K562 (cell line): Measurements from ENCODE around the gene SLC9A3. TPM values are rescaled to one million over a fixed set of nuclear protein-coding genes. Genes with fewer than 3 reads are reported as not detected.

Source experiments
- ATAC-seq: fragments of 200-7000 bp; cut with Tn5 transposase; 3 replicates; pipeline ENCODE4 v1.9.1; 2020; ENCODE audit warnings: moderate library complexity
- BruUV-seq: library from RNA; stranded (reverse); fragments of 400-500 nt; replicated peaks from 2 replicates; lab custom pipeline; 2021; lab: Mats Ljungman, UMichigan
- CTCF ChIA-PET: fragments of 300-600 bp; formaldehyde crosslinking; extraction: SDS; loops from one replicate; lab custom pipeline; 2021; ENCODE audit warnings: low intra/inter-chr PET ratio; lab: Yijun Ruan, JAX
- POLR2A ChIA-PET: fragments of 300-600, 350-650 bp; sonication (Branson Sonifier 250); formaldehyde crosslinking; extraction: SDS; loops from one replicate; lab custom pipeline; 2021; ENCODE audit warnings: antibody characterized with exemption, inconsistent platforms; lab: Yijun Ruan, JAX
- DNase-seq, 4 experiments: peaks; one replicate each; pipeline versions ENCODE4 v3.0.0 to v3.0.0-alpha.2; 2011 to 2018; ENCODE audit warnings: low spot score in 3 of 4, mixed read lengths in 3 of 4; ENCODE audit errors: extremely low read depth in 1 of 4
- FAIRE-seq: peaks from 2 replicates; lab custom pipeline; 2011; peaks lifted over from hg19 to GRCh38; lab: Jason Lieb, UNC
- H2AFZ ChIP-seq: 2 replicates; pipeline ENCODE4 v1.6.0; 2011; ENCODE audit warnings: low read depth, low read length, control low read depth, inconsistent platforms
- H3K27ac ChIP-seq: fragments of 200-600 bp; 3 replicates; pipeline ENCODE4 v1.8.0; 2011; ENCODE audit warnings: low read depth, mild to moderate bottlenecking, control low read depth, inconsistent platforms, low read length, moderate library complexity, mixed read lengths; ENCODE audit errors: extremely low read depth
- H3K27me3 ChIP-seq, 2 experiments: fragments of 300-600 bp in 1 of 2; 2 replicates in 1 of 2; 3 replicates in 1 of 2; pipeline versions ENCODE4 v1.6.0 to v1.8.0; 2011; ENCODE audit warnings: inconsistent platforms in 2 of 2, low read length in 2 of 2, mild to moderate bottlenecking in 1 of 2, mixed read lengths in 1 of 2, moderate library complexity in 1 of 2; ENCODE audit not compliant: control insufficient read depth in 2 of 2, insufficient read depth in 2 of 2
- H3K36me3 ChIP-seq: fragments of 300-600 bp; 3 replicates; pipeline ENCODE4 v1.8.0; 2011; ENCODE audit warnings: mild to moderate bottlenecking, low read length, inconsistent platforms; ENCODE audit not compliant: control insufficient read depth, insufficient read depth
- H3K4me1 ChIP-seq, 2 experiments: fragments of 200-600 bp in 1 of 2; replicated peaks in 1 of 2; 2 replicates in 1 of 2; 3 replicates in 1 of 2; pipeline versions ENCODE4 v1.5.1 to v1.8.0; 2011; ENCODE audit warnings: inconsistent platforms in 2 of 2, low read length in 2 of 2, mild to moderate bottlenecking in 1 of 2, mixed read lengths in 1 of 2, moderate library complexity in 1 of 2; ENCODE audit not compliant: control insufficient read depth in 2 of 2, insufficient read depth in 2 of 2
- H3K4me2 ChIP-seq: 2 replicates; pipeline ENCODE4 v1.6.1; 2011; ENCODE audit warnings: low read length, control low read depth, inconsistent platforms, mixed read lengths; ENCODE audit not compliant: insufficient read depth
- H3K4me3 ChIP-seq: fragments of 200-600 bp; sonication (generic), shearing (Covaris generic); 2 replicates; pipeline ENCODE4 v1.5.1; 2016; ENCODE audit warnings: control low read depth, inconsistent platforms
- H3K79me2 ChIP-seq: fragments of 200-600 bp; 3 replicates; pipeline ENCODE4 v1.8.0; 2011; ENCODE audit warnings: low read length, inconsistent platforms; ENCODE audit not compliant: control insufficient read depth, insufficient read depth
- H3K9ac ChIP-seq, 2 experiments: 2 replicates each; pipeline versions ENCODE4 v1.6.0 to v1.6.1; 2011; ENCODE audit warnings: low read depth in 2 of 2, low read length in 2 of 2, control low read depth in 1 of 2, inconsistent platforms in 1 of 2, mild to moderate bottlenecking in 1 of 2, mixed read lengths in 1 of 2; ENCODE audit not compliant: insufficient read depth in 1 of 2
- H3K9me1 ChIP-seq: one replicate; pipeline ENCODE4 v1.6.0; 2011; ENCODE audit warnings: inconsistent platforms, mild to moderate bottlenecking, low read length, moderate library complexity; ENCODE audit not compliant: control insufficient read depth, insufficient read depth
- H3K9me3 ChIP-seq: replicated peaks from 2 replicates; pipeline ENCODE4 v1.5.1; 2011; ENCODE audit warnings: low read depth, low read length, inconsistent platforms; ENCODE audit not compliant: control insufficient read depth, insufficient read depth
- H4K20me1 ChIP-seq: replicated peaks from 2 replicates; pipeline ENCODE4 v1.6.1; 2011; ENCODE audit warnings: low read length, inconsistent platforms, mixed read lengths; ENCODE audit not compliant: control insufficient read depth, insufficient read depth
- BHLHE40 ChIP-seq: IDR thresholded peaks from 2 replicates; pipeline ENCODE4 v1.6.1; 2011; ENCODE audit warnings: low read length, improper control_type of control experiment
- EGR1 ChIP-seq: fragments of 450-650 bp; conservative IDR thresholded peaks from 2 replicates; pipeline ENCODE4 v1.6.1; 2017; ENCODE audit warnings: mild to moderate bottlenecking
- MYNN ChIP-seq, 2 experiments: sonication (generic); formaldehyde crosslinking in 1 of 2; IDR thresholded peaks; 2 replicates each; pipeline versions ENCODE4 v1.5.0 to v1.6.1; 2016 to 2020; ENCODE audit warnings: antibody characterized with exemption in 1 of 2, missing genetic modification reagents in 1 of 2
- NCOR1 ChIP-seq: fragments of 450-650 bp; IDR thresholded peaks from 2 replicates; pipeline ENCODE4 v1.6.1; 2016; ENCODE audit warnings: mild to moderate bottlenecking, moderate library complexity
- PHB ChIP-seq: fragments of 250-450 bp; sonication (Bioruptor Pico); IDR thresholded peaks from 2 replicates; pipeline ENCODE4 v1.5.0; 2021
- POLR2G ChIP-seq: fragments of 200-400 bp; formaldehyde crosslinking; IDR thresholded peaks from 2 replicates; pipeline ENCODE4 v1.6.1; 2017; ENCODE audit warnings: low read depth, mild to moderate bottlenecking, antibody characterized with exemption, low read length, moderate library complexity
- SNRNP70 ChIP-seq: fragments of 200-400 bp; formaldehyde crosslinking; optimal IDR thresholded peaks from 2 replicates; pipeline ENCODE3; 2017; ENCODE audit warnings: low read depth, low read length
- ZNF174 ChIP-seq: fragments of 250-450 bp; sonication (Bioruptor Pico); IDR thresholded peaks from 2 replicates; pipeline ENCODE4 v1.4.0; 2020; ENCODE audit warnings: mild to moderate bottlenecking
- ZNF584 ChIP-seq: fragments of 200-800 bp; sonication (Bioruptor generic); IDR thresholded peaks from 2 replicates; pipeline ENCODE4 v1.6.1; 2016; ENCODE audit warnings: low read depth, mild to moderate bottlenecking, missing genetic modification characterization, missing compliant biosample characterization
- WGBS: fragments of 100-300 bp; shearing (Covaris generic); methylation state at CpG from one replicate; pipeline ENCODE4 v1.1.6; 2016; ENCODE audit warnings: low coverage, mixed read lengths; ENCODE audit not compliant: insufficient coverage; ENCODE audit errors: missing lambda C conversion rate; 5-methylcytosine and 5-hydroxymethylcytosine counted together
- in situ Hi-C: fragments of 300-500 bp; cut with MboI; formaldehyde crosslinking; loops from 4 replicates; pipeline ENCODE4 v1.15.0; 2018; ENCODE audit warnings: inconsistent platforms, mixed read lengths
- intact Hi-C: fragments of 100-400 bp; cut with micrococcal nuclease; formaldehyde crosslinking; loops from 2 replicates; pipeline ENCODE4 v1.14.2; 2022
- polyA plus RNA-seq, 8 experiments: library from polyadenylated mRNA; depleted of rRNA in 4 of 8; stranded (reverse) in 5 of 8; unstranded in 3 of 8; fragments of >200 nt; fragmentation: Nextera tagmentation in 2 of 8; fragmentation: Illumina TruSeq in 1 of 8; extraction: Ambion mirVana in 2 of 8; extraction: Trizol in 1 of 8; gene quantifications; 2 replicates each; pipeline versions ENCODE4 v1.2.1 to v1.2.3, GENCODE V29; 2011 to 2014; ENCODE audit warnings: inconsistent platforms in 1 of 8, missing spikeins in 1 of 8
- total RNA-seq, 7 experiments: library from RNA; depleted of rRNA in 6 of 7; stranded (reverse); fragments of >200 nt in 6 of 7; fragmentation: Illumina TruSeq in 2 of 7; extraction: Trizol in 2 of 7; gene quantifications; 2 replicates each; pipeline versions ENCODE4 v1.2.1 to v1.2.3, GENCODE V29; 2011 to 2021; ENCODE audit warnings: low replicate concordance in 1 of 7
- TF ChIP-seq, protein P1 (sequence below): fragments of 450-650 bp; IDR thresholded peaks from 2 replicates; pipeline ENCODE4 v1.6.1; 2016
- TF ChIP-seq, protein P2 (sequence below), 2 experiments: IDR thresholded peaks in 1 of 2; conservative IDR thresholded peaks in 1 of 2; 2 replicates each; pipeline ENCODE4 v1.6.1; 2016; ENCODE audit warnings: low read depth in 2 of 2, mild to moderate bottlenecking in 1 of 2, missing compliant biosample characterization in 1 of 2, missing genetic modification characterization in 1 of 2, moderate library complexity in 1 of 2
- TF ChIP-seq, protein P3 (sequence below): sonication (generic); formaldehyde crosslinking; IDR thresholded peaks from 2 replicates; pipeline ENCODE4 v1.8.0; 2022; ENCODE audit warnings: missing genetic modification reagents, mild to moderate bottlenecking, borderline replicate concordance
- TF ChIP-seq, protein P4 (sequence below): fragments of 250-450 bp; sonication (Bioruptor Pico); IDR thresholded peaks from 2 replicates; pipeline ENCODE4 v1.9.0; 2021; ENCODE audit warnings: mild to moderate bottlenecking, inconsistent platforms

The SLC9A3 gene
- total and polyA plus RNA-seq, 9 of the 15 experiments (the other 6 are each of a cell fraction or from before 2014, with no cell fraction given), result 1.5 to 5.8 (median 3.7) TPM; not detected in 2

DNA sequence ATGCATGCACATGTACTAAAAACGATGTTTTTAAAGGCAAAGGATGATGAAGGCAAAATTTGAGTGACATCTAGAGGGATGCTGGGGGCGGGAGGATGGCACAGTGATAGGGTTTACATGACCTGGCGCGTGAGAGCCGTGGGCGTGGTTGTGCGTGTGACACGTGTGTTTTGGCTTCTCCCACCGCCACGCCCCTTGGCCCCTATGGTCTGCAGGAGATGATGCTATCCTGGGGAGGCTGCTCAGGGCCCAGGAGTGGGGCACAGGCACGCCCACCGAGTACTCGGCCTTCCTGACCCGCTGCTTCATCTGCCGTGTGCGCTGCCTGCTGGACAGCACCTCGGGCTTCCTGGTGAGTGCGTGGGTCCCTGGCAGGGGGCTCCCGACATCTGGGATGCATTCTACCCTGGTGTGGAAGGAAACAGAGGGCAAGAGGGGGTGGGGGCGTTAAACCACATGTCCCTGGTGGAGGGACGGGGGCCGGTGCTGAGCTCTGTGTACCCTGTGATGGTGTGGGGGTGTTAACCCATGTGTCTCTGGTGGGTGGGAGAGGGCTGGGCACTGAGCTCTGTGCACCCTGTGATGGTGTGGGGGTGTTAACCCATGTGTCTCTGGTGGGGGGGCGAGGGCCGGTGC lies 100.5 kb downstream of the SLC9A3 start:
- Histone ChIP-seq H3K27me3 (peaks cover 4 to 60% of the 10 kb centered on the region in 2 experiments; a peak in 4 of 5 replicates), H3K9ac (no peak overlapping the region), H2AFZ (no peak overlapping the region), H3K4me3 (no peak overlapping the region), H4K20me1 (no peaks in the 10 kb centered on the region), H3K36me3 (no peaks in the 10 kb centered on the region), H3K27ac (no peak overlapping the region), H3K79me2 (no peaks in the 10 kb centered on the region), H3K4me2 (no peak overlapping the region)
- no TSS peak for BruUV-seq
- ATAC-seq, result peak; percentile 69
- intact Hi-C loops, result no loop called here
- FAIRE-seq, result no peak
- in situ Hi-C loops, result no loop called here
- 0 out of 2 replicates have a peak, but pooled peaks have one; percentile 25 for TF ChIP-seq BHLHE40
- no peak for TF ChIP-seq SNRNP70
- TF ChIP-seq MYNN (IDR thresholded peaks at IDR 0.05), result no peak
- TF ChIP-seq MYNN (CRISPR knock-in tag; IDR thresholded peaks at IDR 0.05), result no peak
- TF ChIP-seq, protein P1, sequence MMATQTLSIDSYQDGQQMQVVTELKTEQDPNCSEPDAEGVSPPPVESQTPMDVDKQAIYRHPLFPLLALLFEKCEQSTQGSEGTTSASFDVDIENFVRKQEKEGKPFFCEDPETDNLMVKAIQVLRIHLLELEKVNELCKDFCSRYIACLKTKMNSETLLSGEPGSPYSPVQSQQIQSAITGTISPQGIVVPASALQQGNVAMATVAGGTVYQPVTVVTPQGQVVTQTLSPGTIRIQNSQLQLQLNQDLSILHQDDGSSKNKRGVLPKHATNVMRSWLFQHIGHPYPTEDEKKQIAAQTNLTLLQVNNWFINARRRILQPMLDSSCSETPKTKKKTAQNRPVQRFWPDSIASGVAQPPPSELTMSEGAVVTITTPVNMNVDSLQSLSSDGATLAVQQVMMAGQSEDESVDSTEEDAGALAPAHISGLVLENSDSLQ, result peak; percentile 85
- no peak for TF ChIP-seq ZNF584 (CRISPR knock-in tag)
- TF ChIP-seq, protein P2, sequence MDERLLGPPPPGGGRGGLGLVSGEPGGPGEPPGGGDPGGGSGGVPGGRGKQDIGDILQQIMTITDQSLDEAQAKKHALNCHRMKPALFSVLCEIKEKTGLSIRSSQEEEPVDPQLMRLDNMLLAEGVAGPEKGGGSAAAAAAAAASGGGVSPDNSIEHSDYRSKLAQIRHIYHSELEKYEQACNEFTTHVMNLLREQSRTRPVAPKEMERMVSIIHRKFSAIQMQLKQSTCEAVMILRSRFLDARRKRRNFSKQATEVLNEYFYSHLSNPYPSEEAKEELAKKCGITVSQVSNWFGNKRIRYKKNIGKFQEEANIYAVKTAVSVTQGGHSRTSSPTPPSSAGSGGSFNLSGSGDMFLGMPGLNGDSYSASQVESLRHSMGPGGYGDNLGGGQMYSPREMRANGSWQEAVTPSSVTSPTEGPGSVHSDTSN (CRISPR knock-in tag; IDR thresholded peaks at IDR 0.05; ENCODE audit: low read depth), result no peak
- TF ChIP-seq, protein P2 (tag; conservative IDR thresholded peaks at IDR 0.05; ENCODE audit: low read depth), result peak; percentile 41; the same call in 1 of the 2 replicates
- TF ChIP-seq PHB (CRISPR knock-in tag), result no peak
- no peak for TF ChIP-seq ZNF174 (CRISPR knock-in tag)
- peak; percentile 46; the same call in 1 of the 2 replicates for TF ChIP-seq EGR1
- TF ChIP-seq, protein P3, sequence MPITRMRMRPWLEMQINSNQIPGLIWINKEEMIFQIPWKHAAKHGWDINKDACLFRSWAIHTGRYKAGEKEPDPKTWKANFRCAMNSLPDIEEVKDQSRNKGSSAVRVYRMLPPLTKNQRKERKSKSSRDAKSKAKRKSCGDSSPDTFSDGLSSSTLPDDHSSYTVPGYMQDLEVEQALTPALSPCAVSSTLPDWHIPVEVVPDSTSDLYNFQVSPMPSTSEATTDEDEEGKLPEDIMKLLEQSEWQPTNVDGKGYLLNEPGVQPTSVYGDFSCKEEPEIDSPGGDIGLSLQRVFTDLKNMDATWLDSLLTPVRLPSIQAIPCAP, result no peak
- TF ChIP-seq, protein P4, sequence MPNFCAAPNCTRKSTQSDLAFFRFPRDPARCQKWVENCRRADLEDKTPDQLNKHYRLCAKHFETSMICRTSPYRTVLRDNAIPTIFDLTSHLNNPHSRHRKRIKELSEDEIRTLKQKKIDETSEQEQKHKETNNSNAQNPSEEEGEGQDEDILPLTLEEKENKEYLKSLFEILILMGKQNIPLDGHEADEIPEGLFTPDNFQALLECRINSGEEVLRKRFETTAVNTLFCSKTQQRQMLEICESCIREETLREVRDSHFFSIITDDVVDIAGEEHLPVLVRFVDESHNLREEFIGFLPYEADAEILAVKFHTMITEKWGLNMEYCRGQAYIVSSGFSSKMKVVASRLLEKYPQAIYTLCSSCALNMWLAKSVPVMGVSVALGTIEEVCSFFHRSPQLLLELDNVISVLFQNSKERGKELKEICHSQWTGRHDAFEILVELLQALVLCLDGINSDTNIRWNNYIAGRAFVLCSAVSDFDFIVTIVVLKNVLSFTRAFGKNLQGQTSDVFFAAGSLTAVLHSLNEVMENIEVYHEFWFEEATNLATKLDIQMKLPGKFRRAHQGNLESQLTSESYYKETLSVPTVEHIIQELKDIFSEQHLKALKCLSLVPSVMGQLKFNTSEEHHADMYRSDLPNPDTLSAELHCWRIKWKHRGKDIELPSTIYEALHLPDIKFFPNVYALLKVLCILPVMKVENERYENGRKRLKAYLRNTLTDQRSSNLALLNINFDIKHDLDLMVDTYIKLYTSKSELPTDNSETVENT (CRISPR knock-in tag), result no peak
- 0 out of 2 replicates have a peak, but pooled peaks have one; percentile 28 for TF ChIP-seq POLR2G
- TF ChIP-seq NCOR1, result no peak
- TF ChIP-seq, all 486 proteins: peak for 5
- WGBS, result 12% methylated on average over 24 of the region's 24 CpGs
- peak in 3 of 4 experiments; percentile 40 to 70 (median 61) for DNase-seq
- Histone ChIP-seq H3K4me1 (peaks cover 0 to 32% of the 10 kb centered on the region in 2 experiments; a peak in 2 of 5 replicates), H3K9me3 (no peaks in the 10 kb centered on the region), H3K9me1 (no peaks in the 10 kb centered on the region)
- POLR2A ChIA-PET, result interaction anchor here (1.5 kb wide), 1 partner anchor 23 kb away, joined by 6 read pairs; no protein-coding TSS in a partner anchor
- CTCF ChIA-PET, result no interaction called here
